ENCODE data around the gene IDUA.

Gene IDUA

GRCh38 chr4:1018147-1019020 is 31.5 kb downstream of the IDUA start:
- no peak for DNase-seq

- no peak for DNase-seq
These were observed 32.5 kb downstream of the IDUA start for GRCh38 chr4:1019320-1019719.

GRCh38 chr4:1019729-1020470 is 33.1 kb downstream of the IDUA start:
- no peak for DNase-seq

- peak in 1 of 2 donors; percentile 33 for DNase-seq
These were observed 34.7 kb downstream of the IDUA start for GRCh38 chr4:1021386-1022050.

- DNase-seq = no peak
These were observed 35.4 kb downstream of the IDUA start for GRCh38 chr4:1022051-1022738.

- DNase-seq = no peak
These were observed 35.9 kb downstream of the IDUA start for GRCh38 chr4:1022739-1023066.

- DNase-seq = no peak
These were observed 36.3 kb downstream of the IDUA start for GRCh38 chr4:1023075-1023640.

GRCh38 chr4:1023895-1024740 is 37.3 kb downstream of the IDUA start:
- no peak for DNase-seq

- DNase-seq = no peak
These were observed 38.2 kb downstream of the IDUA start for GRCh38 chr4:1024882-1025545.

- DNase-seq = peak; percentile 46 to 53
These were observed 39.3 kb downstream of the IDUA start for GRCh38 chr4:1026115-1026514.

GRCh38 chr4:1027219-1027914 is 40.5 kb downstream of the IDUA start:
- DNase-seq = no peak

- no peak for DNase-seq
These were observed 41.0 kb downstream of the IDUA start for GRCh38 chr4:1027915-1028238.

GRCh38 chr4:1028574-1029220 is 41.9 kb downstream of the IDUA start:
- DNase-seq = no peak

GRCh38 chr4:1029529-1029928 is 42.7 kb downstream of the IDUA start:
- DNase-seq = no peak

- no peak for DNase-seq
These were observed 43.2 kb downstream of the IDUA start for GRCh38 chr4:1030031-1030430.

GRCh38 chr4:1030559-1030958 is 43.7 kb downstream of the IDUA start:
- DNase-seq = no peak

- DNase-seq = no peak
These were observed 44.5 kb downstream of the IDUA start for GRCh38 chr4:1031346-1031745.

GRCh38 chr4:1031956-1032795 is 45.3 kb downstream of the IDUA start:
- DNase-seq = no peak

- no peak for DNase-seq
These were observed 46.0 kb downstream of the IDUA start for GRCh38 chr4:1032861-1033260.

All from CD4-positive, alpha-beta T cell treated with Interleukin-1 beta for 1 hour (primary cell).